AML-193 (cell line): ENCODE data around the gene TEKT5.
"Not testable (repeated sequence)": the region's sequence is repeated elsewhere in the genome, so short reads cannot be mapped to it uniquely, and the experiment has no call there.

ENCODE experiments used
- DNase-seq, 2 experiments: peaks; one replicate each; lab custom pipeline; 2025; lab: John Stamatoyannopoulos, UW

TEKT5 gene

GRCh38 chr16:10684511-10685151 is 10.1 kb downstream of the TEKT5 start:
- DNase-seq, result no peak

GRCh38 chr16:10683170-10683569 is 11.6 kb downstream of the TEKT5 start:
- no peak for DNase-seq

GRCh38 chr16:10682604-10683003 is 12.1 kb downstream of the TEKT5 start:
- DNase-seq, result no peak

GRCh38 chr16:10681310-10682308 is 13.1 kb downstream of the TEKT5 start:
- DNase-seq, result no peak

DNA sequence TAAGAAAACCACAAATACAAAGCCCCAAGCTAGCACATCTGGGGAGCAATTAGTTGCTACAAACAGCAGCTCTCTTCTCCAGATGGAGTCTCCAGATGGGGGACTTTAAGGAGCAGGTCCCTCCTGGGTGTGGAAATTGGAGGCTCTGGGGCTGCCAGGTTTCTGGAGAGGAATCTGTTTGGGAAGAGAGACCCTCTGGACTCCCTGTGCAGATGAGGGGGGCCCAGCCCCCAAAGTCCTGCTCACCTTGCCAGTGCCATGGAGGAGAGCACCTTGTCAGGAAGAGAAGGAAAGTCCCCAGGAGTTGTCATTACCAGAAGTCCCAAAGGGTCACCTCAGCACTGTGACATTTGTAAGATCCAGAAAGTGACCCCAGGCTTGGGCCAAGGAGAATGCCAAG is 14.8 kb downstream of the TEKT5 start:
- no peak for DNase-seq

DNA sequence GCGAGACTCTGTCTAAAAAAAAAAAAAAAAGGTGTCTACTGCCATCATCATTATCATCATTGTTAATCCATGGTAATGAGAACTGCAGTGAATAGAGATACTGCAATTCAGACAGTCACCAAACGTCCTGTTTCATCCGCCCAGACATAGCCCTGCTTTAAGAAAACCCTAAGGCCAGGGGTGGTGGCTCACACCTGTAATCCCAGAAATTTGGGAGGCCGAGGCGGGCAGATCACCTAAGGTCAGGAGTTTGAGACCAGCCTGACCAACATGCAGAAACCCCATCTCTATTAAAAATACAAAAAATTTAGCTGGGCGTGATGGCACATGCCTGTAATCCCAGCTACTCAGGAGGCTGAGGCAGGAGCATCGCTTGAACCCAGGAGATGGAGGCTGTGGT is 15.3 kb downstream of the TEKT5 start:
- not testable (repeated sequence) for DNase-seq

GRCh38 chr16:10678655-10679054 is 16.1 kb downstream of the TEKT5 start:
- DNase-seq, result no peak

DNA sequence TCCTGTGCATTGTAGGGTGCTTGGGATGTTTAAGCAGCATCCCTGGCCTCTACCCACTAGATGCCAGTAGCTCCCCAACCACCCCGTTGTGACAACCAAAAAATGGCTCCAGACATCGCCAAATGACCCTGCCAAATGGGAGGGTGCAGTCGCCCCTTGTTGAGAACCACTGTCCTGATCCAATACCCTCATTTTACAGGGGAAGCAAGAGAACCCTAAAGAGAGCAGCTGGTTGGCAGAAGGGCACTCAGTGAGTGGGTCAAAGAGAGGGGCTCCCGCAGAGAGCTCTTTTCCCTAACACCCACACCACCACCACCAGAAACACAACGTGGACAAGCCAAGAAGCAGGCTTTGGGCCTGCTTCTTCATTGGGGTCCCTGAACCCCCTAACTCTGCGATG is 18.4 kb downstream of the TEKT5 start:
- no peak for DNase-seq

GRCh38 chr16:10675861-10676260 is 18.9 kb downstream of the TEKT5 start:
- no peak for DNase-seq

GRCh38 chr16:10675216-10675615 is 19.5 kb downstream of the TEKT5 start:
- DNase-seq, result no peak

DNA sequence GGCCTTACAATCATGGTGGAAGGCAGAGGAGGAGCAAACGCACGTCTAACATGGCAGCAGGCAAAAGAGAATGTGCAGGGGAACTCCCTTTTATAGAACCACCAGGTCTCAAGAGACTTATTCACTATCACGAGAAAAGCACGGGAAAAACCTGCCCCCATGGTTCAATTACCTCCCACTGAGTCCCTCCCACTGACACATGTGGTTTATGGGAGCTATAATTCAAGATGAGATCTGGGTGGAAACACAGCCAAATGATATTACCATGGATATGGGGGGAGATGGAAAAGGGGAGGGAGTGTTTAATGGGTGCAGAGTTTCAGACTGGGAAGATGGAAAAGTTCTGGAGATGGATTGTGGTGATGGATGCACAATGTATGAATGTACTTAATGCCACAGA is 23.0 kb downstream of the TEKT5 start:
- no peak for DNase-seq

- no peak for DNase-seq
Observed at GRCh38 chr16:10669791-10670190, 24.9 kb downstream of the TEKT5 start.

GRCh38 chr16:10668322-10669045 is 26.2 kb downstream of the TEKT5 start:
- DNase-seq, result no peak

DNA sequence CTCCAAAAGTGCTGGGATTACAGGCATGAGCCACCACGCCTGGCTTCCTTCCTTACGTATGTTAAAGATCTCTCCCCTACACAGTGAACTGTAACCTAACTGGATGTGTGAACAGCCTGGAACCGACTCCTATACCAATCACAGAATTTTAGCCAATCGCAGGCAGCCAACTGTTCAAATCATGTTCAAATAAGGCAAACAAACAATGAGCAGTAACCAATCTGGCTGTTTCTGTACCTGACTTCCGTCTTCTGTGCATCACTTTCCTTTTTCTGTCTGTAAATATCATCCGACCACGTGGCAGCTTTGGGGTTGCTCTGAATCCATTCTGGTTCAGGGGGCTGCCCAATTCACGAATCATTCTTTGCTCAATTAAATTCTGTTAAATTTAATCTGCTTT is 27.5 kb downstream of the TEKT5 start:
- DNase-seq, result no peak

- no peak for DNase-seq
Observed at GRCh38 chr16:10666291-10666690, 28.4 kb downstream of the TEKT5 start.

GRCh38 chr16:10665166-10665565 is 29.6 kb downstream of the TEKT5 start:
- DNase-seq, result no peak

GRCh38 chr16:10664720-10665126 is 30.0 kb downstream of the TEKT5 start:
- no peak for DNase-seq

- no peak for DNase-seq
Observed at GRCh38 chr16:10663744-10664143, 31.0 kb downstream of the TEKT5 start.

- no peak for DNase-seq
Observed at GRCh38 chr16:10663146-10663545, 31.6 kb downstream of the TEKT5 start.

GRCh38 chr16:10662212-10662611 is 32.5 kb downstream of the TEKT5 start:
- DNase-seq, result no peak

DNA sequence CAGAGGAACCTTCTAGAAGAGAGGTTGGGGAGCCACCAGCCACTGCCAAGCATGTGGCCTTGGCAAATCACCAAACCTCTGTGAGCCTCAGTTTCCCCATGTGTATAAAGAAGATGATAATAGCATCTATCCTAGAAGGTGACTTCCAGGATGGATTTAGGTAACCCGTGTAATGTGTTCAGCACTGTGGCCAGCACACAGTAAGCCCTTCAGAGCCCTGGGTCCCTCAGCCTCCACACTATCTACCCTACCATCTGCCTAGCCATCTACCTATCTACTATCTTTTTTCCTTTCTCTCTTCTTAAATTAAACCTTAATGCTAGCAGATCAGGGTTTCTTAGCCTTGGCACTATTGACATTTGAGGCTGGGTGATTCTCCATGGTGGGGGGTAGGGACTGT is 33.0 kb downstream of the TEKT5 start:
- DNase-seq, result no peak

DNA sequence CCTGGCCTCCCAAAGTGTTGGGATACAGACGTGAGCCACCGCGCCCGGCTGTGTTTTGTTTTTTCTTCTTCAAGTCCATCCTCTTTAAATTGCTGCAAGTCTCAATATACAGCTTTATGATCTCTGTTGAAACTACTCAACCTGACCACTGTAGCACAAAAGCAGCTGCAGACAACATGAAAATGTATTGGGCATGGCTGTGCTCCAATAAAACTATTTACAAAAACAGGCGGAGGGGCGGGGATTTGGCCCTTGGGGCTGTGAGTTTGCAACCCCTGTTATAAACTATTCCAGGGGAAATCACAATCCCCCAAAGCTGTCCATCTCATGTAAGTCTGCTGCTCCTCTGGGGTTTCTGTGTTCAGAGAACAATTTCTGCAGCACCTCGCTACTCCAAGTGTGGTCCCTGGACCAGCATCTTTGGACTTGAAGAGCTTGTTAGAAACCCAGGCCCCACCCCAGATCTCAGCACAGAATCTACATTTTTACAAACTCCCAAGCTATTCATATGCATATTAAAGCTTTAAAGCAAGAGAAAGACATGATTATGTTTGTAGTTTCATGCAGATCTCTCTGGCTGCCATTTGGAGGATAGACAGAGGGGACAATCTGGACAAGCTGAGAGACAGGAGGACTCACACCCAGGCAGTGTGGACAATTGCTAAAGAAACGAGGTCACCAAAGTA is 33.6 kb downstream of the TEKT5 start:
- no peak for DNase-seq
